HG03060 (cell line): ENCODE measurements around the gene SAPCD2.
"Not testable (repeated sequence)": the region's sequence is repeated elsewhere in the genome, so short reads cannot be mapped to it uniquely, and the experiment has no call there.

ENCODE experiments used
- ATAC-seq: cut with Tn5 transposase; IDR thresholded peaks from one replicate; pipeline ENCODE4 v1.9.1; 2021; ENCODE audit warnings: low read depth, moderate number of reproducible peaks; ENCODE audit not compliant: unreplicated experiment

SAPCD2 gene

DNA sequence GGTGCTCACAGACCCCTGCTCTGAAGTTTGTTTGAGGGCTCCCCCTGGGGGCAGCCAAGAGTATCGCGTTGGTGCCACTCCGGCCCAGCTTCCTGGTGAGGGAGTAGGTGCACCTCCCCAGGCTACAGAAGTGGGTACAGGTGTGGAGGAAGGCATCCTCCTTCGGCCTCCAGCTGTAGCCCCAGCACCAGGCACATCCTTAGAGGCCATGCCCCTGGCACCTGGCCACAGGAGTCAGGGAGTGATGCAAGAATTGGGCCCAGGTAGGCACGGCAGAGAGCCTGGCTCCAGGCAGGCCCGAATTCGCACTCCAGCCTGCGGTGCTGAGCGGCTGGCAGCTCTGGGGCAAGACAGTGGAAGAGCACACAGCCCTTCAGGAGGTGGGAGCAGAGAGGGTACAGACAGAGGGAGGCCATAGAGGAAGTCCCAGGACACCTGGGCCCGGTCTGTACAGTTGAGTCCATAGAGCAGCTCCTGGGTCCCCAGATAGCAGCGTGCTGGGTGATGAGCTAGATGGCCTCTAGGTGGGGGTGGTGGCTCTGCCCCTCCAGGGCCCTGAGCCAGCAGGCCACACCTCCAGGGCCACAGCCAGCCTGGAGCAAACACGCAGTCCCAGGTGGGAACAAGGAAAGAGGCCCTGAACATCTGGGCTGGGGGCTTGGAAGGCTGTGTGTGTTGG lies 2.4 kb downstream of the SAPCD2 start:
- ATAC-seq, result no peak

DNA sequence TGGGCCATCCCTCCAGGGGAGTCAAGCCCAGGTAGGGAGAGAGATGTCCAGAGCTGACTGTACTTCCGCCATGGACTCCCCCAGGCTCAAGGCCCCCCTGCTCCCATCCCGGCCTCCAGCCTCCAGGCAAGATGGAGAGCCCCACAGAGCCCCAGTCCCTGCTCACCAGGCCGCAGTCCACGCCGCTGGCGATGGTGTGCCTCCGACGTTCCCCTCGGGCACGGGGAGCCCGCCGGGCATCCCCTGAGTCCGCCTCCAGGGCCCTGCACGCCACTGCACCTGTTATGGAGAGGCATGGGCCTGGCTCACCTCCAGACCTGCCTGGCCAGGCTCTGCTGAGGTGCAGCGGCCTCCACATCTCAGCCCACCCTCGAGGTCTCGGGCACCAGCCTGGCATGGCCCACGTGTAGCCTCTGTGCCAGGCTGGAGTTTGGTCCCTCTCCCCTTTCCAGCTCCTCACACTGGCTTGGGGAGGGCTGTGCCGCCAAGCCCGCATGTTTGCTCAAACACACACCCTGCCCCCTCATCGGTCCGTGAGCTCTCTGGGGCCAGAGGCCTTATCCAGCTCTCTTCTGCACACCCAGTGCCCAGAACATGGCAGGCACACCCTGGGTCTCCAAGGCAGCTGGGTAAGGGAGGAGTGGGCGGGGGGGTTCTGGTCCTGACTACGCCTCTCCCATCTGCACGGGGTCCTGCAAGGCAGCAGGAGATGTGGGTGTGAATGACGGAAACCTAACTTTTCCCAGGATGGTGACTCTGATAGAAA lies 4.1 kb downstream of the SAPCD2 start:
- no peak for ATAC-seq

DNA sequence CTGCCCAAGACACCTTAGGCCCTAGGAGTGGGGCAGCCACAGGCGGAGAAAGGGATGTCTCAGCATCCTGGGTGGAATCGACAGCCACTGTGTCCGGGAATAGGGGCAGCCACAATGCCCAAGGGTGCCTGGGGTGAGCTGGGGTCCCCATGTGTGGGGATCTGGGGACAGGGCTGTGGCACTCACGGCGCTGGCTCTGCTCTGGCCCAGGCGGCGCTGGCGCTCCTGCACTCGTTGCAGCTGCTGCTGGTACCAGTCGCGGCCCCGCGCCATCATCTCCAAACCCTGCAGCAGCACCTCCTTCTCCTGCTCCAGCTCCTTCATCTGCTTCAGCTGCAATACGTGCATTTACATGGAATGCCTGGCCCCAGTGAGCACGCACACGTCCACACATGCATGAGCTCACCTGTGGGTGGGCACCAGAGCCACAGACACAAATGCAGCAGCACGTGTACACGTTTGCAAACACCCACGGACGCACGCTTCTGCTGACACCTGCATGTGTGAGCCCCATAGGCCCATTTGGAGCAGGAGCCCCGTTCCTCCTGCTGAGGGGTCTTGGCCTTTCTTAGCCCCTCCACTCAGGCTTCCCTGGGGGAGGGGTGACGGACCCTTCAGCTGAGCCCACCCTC lies 4.9 kb downstream of the SAPCD2 start:
- ATAC-seq, result no peak

DNA sequence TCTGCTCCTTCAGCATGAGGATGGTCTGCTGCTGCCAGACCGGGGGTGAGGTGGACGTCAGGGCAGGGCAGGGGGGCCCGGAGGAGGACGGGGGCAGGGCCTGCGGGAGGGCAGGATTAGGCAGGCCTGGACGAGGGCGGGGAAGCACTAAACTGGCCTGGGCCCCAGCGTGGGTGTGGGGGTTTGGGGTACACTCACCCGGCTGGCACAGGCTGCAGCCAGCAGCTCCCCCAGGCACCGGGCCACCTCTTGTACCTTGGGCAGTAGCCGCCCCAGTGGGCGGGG lies 5.5 kb downstream of the SAPCD2 start:
- ATAC-seq, result no peak

DNA sequence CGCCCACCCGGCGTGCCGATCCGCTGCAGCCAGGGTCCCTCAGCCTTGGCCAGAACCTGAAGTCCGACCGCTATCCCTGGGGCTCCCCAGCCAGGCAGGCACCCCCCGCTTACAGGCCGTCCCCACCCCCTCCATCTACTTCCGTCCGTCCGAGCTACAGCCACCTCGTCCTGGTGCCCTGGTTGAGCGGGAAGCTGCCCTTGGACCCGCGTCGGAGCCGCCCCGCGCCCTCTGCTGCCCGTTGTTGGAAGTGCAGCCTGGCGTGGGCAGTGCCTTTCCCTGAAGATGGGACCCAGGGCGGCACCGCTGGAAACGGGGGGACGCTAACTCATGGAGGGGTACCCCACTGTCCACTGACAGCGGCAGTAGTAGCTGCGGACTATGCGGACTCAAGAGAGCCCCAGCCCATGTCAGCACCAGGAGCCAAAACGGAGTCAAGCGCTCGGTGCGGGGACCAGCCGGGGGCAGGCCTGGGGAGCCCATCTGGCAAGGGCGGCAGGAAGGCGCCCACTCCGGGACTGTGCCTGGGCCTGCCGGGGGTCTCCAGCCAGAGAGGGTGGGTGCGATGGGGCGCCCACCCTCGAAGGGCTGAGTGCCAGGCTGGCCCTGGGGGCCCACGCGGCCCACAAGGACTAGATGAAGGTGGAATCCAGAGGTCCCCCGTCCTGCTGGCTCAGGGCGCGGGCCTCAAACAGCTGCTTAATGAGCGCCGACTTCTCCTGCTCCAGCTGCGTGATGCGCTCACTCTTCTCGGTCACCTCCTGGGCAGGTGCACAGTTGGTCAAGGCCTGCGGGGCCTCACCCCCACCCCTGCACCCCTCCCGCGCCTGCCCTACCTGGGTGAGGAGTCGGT lies 6.1 kb downstream of the SAPCD2 start:
- ATAC-seq, result no peak

DNA sequence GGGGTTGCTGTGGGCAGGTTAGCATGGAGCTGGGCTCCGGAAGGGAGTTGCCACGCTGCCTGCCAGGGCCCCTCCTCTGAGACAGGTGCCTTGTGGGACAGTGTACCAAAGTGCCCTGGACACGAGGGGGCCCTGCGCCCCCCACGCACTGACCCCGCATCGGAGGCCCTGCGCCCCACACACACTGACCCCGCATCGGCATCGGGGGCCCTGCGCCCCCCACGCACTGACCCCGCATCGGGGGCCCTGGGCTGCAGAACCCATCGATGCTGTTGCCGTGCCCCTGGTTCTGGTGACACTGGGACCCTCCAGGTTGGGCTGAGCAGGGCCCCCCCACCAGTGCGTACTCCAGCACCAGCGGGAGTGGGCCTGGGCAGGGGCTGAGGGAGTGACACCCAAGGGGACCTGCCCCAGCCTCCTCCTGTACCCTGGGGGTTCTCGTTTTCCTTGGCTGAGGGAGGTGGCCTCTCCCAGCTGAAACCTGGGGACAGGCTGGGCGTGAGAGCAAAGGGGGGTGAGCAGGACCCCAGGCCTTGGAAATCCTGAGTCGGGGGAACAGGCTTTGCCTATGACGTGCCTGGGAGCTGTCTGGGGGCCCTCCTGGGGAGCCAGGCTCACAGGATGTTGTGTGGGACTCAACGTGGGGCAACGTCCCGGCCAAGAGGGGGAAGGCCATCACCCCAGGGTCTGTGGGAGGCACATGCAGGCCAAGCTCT lies 6.9 kb downstream of the SAPCD2 start:
- ATAC-seq, result no peak

DNA sequence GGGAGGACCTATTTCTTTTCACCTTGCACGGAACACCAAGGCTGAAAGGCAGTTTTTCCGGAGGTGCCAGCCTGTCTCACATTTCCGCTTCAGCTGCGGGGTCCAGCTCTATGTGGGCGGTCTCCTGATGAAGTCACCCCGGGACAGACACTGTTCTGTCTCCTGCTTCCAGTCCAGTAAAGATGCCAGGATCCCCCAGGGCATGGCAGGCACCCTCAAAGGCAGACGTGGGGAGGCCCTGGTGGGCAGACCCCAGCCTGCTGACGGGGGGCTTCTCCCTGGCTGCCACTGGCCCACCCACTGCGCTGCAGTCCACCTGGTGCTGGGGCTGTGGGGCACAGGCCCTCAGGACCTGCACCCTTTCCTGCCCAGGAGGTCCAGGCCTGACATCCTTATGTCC lies 7.6 kb downstream of the SAPCD2 start:
- ATAC-seq, result not testable (repeated sequence)

DNA sequence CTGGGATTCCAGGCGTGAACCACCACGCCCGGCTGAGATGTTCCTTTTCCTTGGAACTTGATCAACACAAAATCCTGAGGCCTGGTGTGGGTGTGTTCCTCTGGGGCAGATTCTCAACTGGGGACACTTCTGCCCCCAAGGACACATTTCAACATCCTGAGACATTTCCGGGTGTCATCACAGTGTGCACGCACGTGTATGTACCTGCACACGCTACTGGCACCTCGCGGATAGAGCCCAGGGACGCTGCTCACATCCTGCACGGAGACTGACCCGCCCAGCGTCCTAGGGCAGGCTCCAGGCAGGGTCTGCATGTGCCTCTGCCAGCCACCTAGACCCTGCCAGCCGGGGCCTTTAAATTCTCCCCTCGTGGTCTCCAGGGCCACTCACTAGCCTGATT lies 8.0 kb downstream of the SAPCD2 start:
- ATAC-seq, result no peak

DNA sequence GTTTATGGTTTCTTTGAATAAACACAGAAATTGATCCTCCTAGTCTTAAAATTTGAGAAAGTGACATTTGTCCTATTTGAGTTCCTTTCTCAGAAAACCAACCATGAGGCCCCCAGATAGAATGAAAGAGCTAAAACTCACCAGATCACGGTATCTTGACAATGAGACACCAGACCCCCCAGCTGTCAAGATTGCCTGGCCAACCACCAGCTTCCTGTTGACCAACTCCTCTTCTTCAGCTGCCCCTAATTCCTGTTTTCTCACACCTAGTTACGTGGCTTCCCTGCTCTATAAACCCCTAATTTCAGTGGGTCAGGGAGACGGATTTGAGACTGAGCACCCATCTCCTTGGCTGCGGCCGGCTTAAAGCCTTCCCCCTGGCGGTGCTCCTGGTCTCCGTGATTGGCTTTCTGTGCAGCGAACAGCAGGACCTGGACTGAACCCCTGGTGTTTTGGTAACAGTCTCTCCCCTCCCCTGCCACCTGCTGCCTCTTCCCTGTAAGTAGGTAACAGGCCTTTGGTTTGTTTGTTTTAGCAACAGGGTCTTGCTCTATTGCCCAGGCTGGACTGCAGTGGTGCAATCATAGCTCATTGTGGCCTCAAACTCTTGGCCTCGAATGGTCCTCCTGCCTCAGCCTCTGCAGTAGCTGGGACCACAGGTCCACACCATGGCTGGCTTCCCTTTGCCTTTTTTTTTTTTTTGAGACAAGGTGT lies 11.7 kb downstream of the SAPCD2 start:
- no peak for ATAC-seq

DNA sequence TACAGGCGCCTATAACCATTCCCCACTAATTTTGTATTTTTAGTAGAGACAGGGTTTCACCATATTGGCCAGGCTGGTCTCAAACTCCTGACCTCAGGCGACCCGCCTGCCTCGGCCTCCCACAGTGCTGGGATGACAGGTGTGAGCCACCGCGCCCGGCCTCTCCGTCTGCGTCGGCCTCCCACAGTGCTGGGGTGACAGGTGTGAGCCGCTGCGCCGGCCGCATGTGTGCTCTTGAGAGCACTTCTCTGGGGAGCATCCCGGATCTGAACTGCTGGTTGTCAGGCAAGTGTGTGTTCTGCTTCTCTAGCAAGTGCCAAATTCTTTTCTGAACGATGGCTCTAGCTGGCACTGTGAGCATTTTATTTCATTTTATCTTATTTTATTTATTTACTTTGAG lies 12.8 kb downstream of the SAPCD2 start:
- ATAC-seq, result no peak

DNA sequence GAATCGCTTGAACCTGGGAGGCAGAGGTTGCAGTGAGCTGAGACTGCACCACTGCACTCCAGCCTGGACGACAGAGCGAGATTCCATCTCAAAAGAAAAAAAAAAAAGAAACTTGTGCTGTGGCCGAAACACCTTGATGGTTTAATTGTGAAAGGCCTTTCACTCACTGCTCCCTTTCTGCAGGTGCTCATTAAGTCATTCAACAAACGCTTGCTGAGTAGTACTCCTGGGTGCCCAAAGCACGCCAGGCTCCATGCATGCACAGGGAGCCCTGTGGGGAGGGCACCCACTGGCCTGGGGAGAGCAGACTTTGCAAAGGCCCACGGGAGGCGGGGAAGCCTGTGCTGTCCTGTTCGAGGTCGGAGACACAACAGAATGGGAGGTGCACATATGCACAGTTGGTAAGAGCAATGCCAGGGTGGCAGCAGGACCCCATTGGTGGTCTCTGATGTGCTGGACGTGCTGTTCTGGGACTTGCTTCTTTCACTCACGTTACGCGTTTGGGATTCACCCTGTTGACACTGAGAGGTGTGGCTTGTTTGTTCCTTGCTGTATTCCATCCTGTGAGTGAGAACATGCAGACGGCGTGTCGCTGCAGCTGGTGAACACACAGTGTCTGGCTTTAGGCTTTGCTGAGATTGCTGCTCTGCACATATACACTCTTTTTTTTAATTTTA lies 13.5 kb downstream of the SAPCD2 start:
- ATAC-seq, result no peak

DNA sequence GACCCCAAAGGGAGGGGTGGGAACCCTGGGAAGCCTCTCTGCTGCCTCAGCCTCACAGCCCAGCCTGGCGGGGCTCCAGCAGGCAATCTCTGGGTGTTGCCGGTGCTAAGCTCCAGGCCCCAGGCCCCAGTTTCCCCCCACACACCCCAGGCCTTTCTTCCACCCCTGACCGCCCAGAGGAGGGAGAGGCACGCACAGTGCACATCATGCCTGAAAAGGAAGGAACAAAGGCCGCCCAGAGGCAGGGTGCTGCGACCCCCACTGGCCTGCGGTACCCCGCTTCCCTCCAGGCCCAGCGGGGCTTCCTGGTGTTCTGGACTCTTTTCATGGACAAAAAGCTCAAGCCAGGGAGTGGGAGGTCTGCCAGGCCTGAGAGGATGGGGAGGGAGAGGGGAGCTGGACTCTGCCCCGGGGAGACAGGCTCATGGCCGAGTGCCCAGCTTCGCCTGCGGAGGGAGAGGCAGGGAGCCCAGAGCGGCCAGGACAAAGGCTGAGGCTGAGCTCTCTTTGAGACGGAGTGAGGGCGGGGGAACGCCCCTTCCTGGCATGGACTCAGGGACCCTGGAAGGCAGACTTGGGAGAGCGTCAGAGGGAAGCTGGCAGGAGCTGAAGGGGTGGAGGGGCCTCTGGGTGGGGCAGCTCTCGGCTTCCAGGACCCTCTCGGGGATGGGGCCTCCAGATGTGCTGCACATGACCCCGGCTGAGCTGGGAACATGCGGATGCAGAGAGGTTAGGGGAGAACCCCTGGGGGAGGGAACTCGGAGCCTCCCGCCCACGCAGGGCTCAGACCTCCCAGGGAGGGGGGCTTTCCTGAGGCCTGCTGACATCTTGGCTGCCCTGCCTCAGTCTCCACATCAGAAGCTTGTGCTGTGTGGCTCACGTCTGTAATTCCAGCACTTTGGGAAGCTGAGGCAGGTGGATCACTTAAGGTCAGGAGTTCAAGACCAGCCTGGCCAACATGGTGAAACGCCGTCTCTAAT lies 14.7 kb downstream of the SAPCD2 start:
- ATAC-seq, result no peak

DNA sequence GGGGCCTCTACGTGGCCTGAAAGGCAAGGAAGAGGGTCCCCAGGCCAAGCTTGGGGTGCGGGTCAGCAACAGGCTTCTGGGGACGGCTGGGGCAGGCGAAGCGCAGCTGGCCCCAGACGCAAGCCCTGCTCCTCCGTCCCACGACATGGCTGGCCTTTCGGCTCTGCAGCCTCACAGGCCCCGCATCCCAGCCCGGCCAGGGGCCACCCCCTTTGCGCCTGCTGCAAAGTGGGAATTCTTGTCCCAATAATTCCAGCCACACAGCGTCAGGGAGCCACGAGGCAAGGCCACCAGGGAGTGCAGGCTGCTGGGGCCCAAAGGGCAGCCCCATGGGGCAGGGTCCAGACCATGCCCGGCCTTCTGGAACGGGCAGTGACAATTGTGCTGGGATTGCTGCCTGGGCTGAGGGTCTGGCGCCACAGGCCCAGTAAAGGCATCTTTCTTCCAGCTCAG lies 15.4 kb downstream of the SAPCD2 start:
- ATAC-seq, result no peak

DNA sequence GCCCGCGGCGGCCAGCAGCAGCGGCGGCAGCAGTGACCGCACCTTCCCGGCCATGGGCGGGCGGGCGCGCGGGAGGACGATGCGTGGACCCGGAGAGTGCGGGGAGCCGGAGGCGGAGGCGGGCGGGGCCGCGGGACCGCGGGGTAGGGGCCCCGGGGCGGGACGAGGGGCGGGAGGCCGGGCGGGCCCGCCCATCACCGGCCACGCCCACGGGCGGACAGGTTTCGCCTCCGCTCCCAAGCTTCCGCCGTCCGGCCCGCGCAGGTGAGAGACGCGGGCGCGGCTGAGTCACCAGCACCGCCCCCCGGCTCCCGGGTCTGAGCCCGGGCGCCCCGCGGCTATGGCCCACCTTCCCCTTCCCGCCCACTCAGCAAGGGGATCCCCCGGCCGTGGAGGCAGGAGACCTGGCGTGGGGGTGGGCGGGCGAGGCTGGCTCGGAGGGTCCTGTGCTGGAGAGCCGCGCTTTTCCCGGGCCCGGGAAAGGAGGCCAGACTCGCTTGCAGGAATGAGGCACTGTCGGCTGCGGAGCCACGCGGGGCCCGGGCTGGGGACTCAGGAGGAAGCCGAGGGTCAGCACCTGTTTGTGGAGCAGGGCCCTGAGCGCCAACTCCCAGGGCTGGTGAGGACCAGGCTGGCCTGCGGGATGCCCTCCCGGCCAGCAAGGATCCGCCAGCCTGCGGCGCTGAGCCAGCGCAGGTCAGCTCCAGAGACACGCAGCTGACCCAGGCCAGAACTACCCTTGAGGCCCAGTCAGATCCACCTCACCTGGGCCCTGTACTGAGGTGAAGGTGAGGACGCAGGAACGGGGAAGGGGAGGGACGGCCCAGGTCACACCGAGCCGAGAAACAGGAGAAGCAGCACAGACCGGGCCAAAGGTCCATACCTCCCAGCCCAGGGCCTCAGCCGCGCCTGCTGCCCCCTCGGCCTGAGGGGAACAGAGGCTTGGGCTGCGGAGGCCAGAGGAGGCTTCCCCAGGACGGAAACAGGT lies 16.1 kb downstream of the SAPCD2 start, which contains the start of gene ENTPD2:
Gene ENTPD2 (minus strand): TSS at position 118 of the 988 bp plus-strand sequence. CDS start 64 bp downstream, at position 54.
- no peak for ATAC-seq

DNA sequence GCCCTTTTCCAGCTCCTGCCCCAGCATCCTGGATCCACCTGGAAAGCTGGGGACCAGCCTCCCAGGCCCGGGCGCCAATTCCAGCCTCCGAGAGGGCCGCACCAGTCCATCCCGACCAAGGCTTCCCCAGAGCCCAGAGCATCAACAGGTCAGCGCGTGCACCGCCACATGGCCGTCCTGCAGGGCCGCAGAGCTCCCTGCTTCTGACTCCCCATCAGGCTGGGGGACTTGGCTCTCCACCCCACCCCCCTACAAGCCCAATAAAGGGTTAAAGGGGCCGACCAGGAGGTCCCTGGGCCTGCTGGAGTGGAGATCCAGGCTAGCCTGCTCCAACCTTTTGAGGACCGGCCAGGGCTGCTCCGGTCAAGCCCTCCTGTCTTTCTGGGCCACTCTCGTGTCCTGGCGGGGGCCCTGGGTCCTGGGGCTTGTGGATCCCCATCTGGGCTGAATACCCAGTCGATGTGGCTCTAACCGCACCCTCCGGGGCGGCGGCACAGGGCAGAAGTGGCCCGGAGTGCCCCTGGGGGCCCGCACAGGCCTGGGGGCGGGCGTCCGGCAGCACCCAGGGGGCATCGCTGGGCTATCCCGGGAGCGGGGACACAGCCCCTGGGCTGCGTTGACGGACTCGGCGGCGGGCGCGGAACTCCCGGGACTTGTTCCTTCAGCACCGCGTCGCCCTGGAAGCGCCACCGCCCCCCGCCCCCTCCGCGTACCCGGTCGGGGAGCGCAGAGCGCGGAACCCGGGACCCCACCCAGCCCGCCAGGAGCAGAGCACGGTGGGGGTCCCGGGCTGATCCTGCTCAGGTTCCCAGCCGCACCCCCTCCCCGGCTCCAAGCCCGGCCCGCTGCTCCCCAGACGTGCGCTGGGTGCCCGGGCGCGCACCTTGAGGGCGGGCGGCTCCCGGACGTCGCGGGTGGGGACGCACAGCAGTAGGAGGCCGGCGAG lies 17.1 kb downstream of the SAPCD2 start:
- no peak for ATAC-seq

DNA sequence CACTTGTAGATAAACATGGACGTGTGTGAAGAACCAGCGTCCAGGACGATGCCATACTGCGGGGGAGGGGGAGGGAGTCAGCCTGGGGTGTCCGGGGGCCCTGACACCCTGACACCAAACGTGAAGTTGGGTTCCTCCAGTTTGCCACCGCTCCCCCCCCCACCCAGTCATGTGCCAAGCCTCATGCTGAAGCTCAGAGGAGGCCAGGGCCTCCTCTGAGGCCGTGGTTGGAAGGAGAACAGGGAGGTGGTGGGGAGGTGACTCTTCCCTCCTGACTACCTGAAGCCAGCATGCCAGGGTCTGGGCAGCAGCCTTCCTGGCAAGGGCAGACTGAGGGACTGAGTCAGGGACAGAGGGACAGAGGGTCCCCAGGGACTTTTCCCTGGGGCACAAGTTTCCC lies 18.1 kb downstream of the SAPCD2 start:
- no peak for ATAC-seq
